Pancreas (tissue), 10 donors: ENCODE data around the gene CKS1B. TPM values are rescaled to one million over a fixed set of nuclear protein-coding genes. Genes with fewer than 3 reads are reported as not detected.

ENCODE experiments used
- ATAC-seq, 4 donors: fragments of 200-7000 bp; cut with Tn5 transposase; one replicate each; pipeline versions ENCODE4 v1.8.0 to v1.9.1; 2020; ENCODE audit warnings: mild to moderate bottlenecking in 4 of 4, moderate library complexity in 4 of 4
- DNase-seq, 6 donors: peaks; one replicate each; pipeline ENCODE4 v3.0.0-alpha.2; 2020
- FAIRE-seq: peaks from 2 replicates; lab custom pipeline; 2012; peaks lifted over from hg19 to GRCh38; lab: Jason Lieb, UNC
- H3K27ac ChIP-seq, 4 donors: fragments of 200-600 bp; sonication (generic); 1 replicate in 3 of 4; 2 replicates in 1 of 4; pipeline versions ENCODE4 v1.5.0 to v1.8.0; 2020
- H3K27me3 ChIP-seq, 4 donors: fragments of 200-600 bp; one replicate each; pipeline ENCODE4 v1.8.0; 2021
- H3K36me3 ChIP-seq, 3 donors: fragments of 200-600 bp; sonication (generic) in 1 of 3; one replicate each; pipeline versions ENCODE4 v1.5.0 to v1.8.0; 2020 to 2021
- H3K4me1 ChIP-seq, 3 donors: fragments of 200-600 bp; one replicate each; pipeline ENCODE4 v1.8.0; 2021
- H3K4me3 ChIP-seq, 4 donors: fragments of 200-600 bp; sonication (generic) in 2 of 4; one replicate each; pipeline versions ENCODE4 v1.5.0 to v1.8.0; 2020 to 2021
- H3K9me3 ChIP-seq, 4 donors: fragments of 200-600 bp; one replicate each; pipeline ENCODE4 v1.8.0; 2021
- WGBS, 2 donors: extraction: QIAGEN DNeasy Blood & Tissue Kit; methylation state at CpG; one replicate each; pipeline ENCODE4 v1.1.7; 2013; 5-methylcytosine and 5-hydroxymethylcytosine counted together
- intact Hi-C, 3 donors: fragments of 100-400 bp; cut with DNase I; formaldehyde crosslinking; loops; one replicate each; pipeline versions ENCODE4 v1.11.1 to v1.14.2; 2022
- polyA plus RNA-seq, 2 donors: library from polyadenylated mRNA; stranded (reverse); fragments of 200-250 nt; gene quantifications; one replicate each; pipeline ENCODE4 v1.2.3, GENCODE V29; 2013
- total RNA-seq, 6 donors: library from RNA; stranded (reverse); fragmentation: NEBNext Ultra II Directional in 4 of 6; extraction: Animal tissue kit (Norgen Biotek cat#: 25700) in 4 of 6; gene quantifications; one replicate each; pipeline versions ENCODE4 v1.2.1 to v1.2.4, GENCODE V29; 2021 to 2023
- TF ChIP-seq, protein P1 (sequence below), 4 donors: fragments of 200-600 bp; sonication (generic) in 3 of 4; IDR thresholded peaks; one replicate each; pipeline versions ENCODE4 v1.5.0 to v1.8.0; 2021; ENCODE audit warnings: antibody characterized with exemption in 4 of 4
- donor health status: healthy with polysubstance abuse.
- donor health status: DM: no; HTN: no; CAD: no; lungs with moderate emphysema.
- donor health status: DM: no; HTN: no; CAD: no.
- donor health status: control.
- donor health status: control.
- donor health status: Bipolar disorder and iron deficiency.
- donor health status: DM: yes; HTN: yes; CAD: no.
- donor health status: DM: no; HTN: no; CAD: no.
- donor health status: DM: no; HTN: no; CAD: no.
- donor health status: DM: yes; HTN: yes; CAD: no.

The CKS1B gene
- total and polyA plus RNA-seq, 8 donors, result 6.7 to 19.5 (median 10.2) TPM

DNA sequence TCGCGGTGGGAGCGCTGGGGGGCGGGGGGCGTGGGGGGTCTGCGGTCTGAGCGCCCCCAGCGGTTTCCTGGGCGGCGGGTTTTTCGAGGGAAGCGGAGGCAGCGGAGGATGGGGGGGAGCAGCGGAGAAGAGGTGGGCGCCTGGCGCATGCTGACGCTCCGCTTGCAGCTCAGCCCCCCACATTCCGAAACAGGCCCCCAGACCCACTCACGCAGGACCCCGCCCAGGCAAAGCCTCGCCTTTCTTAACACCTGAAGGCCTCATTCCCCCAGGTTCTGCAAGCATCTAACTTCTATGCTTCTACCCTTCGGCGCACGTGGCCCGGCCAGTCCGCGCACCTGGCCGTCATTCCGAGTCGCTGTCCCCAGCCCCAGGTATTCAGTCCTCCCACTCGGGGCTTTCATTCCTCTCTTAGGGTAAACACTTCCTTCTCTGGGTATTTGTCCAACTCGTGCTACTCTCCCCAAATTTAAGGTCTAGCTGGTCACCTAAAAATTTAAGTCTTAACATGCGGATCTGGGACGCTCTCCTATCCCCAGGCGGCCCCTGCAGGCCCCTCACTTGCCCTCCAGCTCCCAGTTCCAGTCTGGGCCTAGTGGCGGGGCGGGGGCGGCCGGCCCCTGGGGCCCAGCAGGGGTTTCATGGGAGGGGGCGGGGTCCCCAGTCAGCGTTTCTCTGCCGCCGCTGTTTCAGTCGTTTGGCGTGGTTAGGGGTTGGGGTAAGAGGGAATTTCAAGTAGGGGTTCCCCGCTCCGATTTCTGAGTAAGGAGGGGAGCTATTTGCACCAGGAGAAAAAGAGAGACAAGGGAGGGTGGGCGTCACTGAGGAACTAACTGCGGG lies 25.3 kb downstream of the CKS1B start:
- TF ChIP-seq, protein P1, sequence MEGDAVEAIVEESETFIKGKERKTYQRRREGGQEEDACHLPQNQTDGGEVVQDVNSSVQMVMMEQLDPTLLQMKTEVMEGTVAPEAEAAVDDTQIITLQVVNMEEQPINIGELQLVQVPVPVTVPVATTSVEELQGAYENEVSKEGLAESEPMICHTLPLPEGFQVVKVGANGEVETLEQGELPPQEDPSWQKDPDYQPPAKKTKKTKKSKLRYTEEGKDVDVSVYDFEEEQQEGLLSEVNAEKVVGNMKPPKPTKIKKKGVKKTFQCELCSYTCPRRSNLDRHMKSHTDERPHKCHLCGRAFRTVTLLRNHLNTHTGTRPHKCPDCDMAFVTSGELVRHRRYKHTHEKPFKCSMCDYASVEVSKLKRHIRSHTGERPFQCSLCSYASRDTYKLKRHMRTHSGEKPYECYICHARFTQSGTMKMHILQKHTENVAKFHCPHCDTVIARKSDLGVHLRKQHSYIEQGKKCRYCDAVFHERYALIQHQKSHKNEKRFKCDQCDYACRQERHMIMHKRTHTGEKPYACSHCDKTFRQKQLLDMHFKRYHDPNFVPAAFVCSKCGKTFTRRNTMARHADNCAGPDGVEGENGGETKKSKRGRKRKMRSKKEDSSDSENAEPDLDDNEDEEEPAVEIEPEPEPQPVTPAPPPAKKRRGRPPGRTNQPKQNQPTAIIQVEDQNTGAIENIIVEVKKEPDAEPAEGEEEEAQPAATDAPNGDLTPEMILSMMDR (IDR thresholded peaks at IDR 0.05), result no peak
- H3K27ac ChIP-seq, result peak overlapping the region; percentile 77 to 98 (median 97)
- no peaks in the 10 kb centered on the region for H3K27me3 ChIP-seq
- WGBS, 2 donors, result 3 to 8% methylated on average over 35 to 50 of the region's 50 CpGs
- intact Hi-C loops, result no loop called here
- ATAC-seq (no peak), FAIRE-seq (no peak), DNase-seq (peak in 2 of 6 donors; percentile 59 to 64)
- peak overlapping the region in 3 of 4 donors; percentile 18 to 87 (median 58) for H3K4me3 ChIP-seq
- peaks cover 3 to 22% (median 6%) of the 10 kb centered on the region in 3 donors for H3K4me1 ChIP-seq
- H3K36me3 ChIP-seq, result no peaks in the 10 kb centered on the region
- H3K9me3 ChIP-seq, result no peaks in the 10 kb centered on the region

DNA sequence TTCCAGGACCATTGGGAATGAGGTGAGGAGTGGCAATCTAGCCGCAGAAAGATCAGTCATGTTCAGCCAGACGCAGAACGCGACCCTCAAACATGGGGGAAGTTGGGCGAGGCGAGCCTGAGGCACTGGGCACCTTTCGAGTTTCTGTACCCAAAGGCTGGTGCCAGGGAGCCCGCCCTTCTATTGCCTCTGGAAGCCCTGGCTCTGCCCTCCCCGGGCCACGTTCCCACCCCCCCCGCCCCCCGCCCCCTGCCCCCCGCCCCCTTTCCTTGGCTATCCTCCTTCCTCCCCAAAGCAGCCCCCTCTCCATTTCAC lies 25.9 kb downstream of the CKS1B start:
- Histone ChIP-seq H3K9me3 (no peaks in the 10 kb centered on the region), H3K27me3 (no peaks in the 10 kb centered on the region), H3K4me3 (peak overlapping the region in 3 of 4 donors; percentile 58 to 87 (median 70)), H3K4me1 (peaks cover 3 to 26% (median 6%) of the 10 kb centered on the region in 3 donors), H3K36me3 (no peaks in the 10 kb centered on the region), H3K27ac (peak overlapping the region; percentile 95 to 98 (median 97))
- ATAC-seq, result peak; percentile 0 to 2 (median 0)
- TF ChIP-seq, protein P1 (IDR thresholded peaks at IDR 0.05), result no peak
- 0% methylated on average over 8 to 12 of the region's 13 CpGs for WGBS, 2 donors
- FAIRE-seq, result no peak
- DNase-seq, result peak in 2 of 6 donors; percentile 73 to 78
- intact Hi-C loops, result no loop called here

DNA sequence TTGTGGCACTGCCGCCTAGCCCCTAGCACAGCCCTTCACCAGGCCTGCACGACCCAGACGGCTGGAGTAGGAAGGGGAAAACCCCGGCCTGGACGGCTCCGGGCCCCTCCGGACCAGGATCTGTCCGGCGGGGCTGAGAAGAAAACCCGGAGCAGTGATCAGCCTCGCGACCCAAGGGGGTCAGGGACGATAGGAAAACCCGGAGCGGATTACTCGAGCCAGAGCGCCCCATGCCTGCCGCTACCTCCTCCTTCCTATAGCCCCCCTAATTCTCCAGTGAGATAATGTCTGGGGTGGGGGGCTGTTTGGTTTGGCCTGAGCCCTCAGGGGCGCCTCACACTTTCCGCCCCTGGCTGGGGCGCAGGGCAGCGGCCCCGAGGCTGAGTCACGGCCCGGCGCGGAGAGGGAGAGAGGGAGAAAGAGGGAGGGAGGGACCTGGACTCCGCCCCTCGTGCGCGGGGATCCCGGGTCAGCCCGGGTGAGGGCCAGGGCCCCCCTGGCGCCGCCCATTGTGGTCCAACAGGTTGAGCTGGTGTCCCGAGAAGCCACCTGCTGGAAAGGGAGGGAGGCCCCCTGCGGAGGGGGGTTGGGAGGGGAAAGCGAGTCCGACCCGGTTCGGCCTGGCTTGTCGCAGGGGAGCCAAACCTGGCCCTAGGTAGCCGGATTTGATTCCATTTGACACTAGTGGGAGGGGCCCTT lies 26.4 kb downstream of the CKS1B start:
- Histone ChIP-seq H3K36me3 (no peaks in the 10 kb centered on the region), H3K4me3 (peak overlapping the region; percentile 58 to 87 (median 68)), H3K4me1 (peaks cover 4 to 29% (median 8%) of the 10 kb centered on the region in 3 donors), H3K27ac (peak overlapping the region; percentile 95 to 98 (median 97)), H3K9me3 (no peaks in the 10 kb centered on the region), H3K27me3 (no peaks in the 10 kb centered on the region)
- ATAC-seq, result peak; percentile 65 to 76 (median 72)
- intact Hi-C loops, result no loop called here
- WGBS, 2 donors, result 0% methylated on average over 38 to 43 of the region's 43 CpGs
- TF ChIP-seq, protein P1 (IDR thresholded peaks at IDR 0.05), result no peak
- peak; percentile 98 to 100 (median 99) for DNase-seq
- FAIRE-seq, result no peak

DNA sequence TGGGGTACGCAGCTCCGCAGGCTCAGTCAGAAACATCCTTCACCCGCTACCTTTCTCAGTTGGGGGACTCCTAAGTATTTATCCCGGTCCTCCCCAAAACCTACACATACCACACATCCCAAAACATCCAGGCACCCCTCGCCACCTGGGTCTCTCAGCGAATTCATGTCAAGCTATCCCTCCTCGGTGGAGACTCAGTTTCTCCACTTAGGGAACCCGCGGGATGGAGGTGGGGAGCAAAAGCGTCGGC lies 26.9 kb downstream of the CKS1B start:
- Histone ChIP-seq H3K27ac (peak overlapping the region; percentile 95 to 98 (median 97)), H3K36me3 (no peaks in the 10 kb centered on the region), H3K4me1 (peaks cover 9 to 34% (median 13%) of the 10 kb centered on the region in 3 donors), H3K4me3 (peak overlapping the region; percentile 58 to 87 (median 68)), H3K27me3 (no peaks in the 10 kb centered on the region), H3K9me3 (no peaks in the 10 kb centered on the region)
- intact Hi-C loops, result no loop called here
- ATAC-seq (no peak), FAIRE-seq (no peak), DNase-seq (no peak)
- TF ChIP-seq, protein P1 (IDR thresholded peaks at IDR 0.05), result no peak
- WGBS, 2 donors, result 0% methylated on average over 11 of the region's 11 CpGs
